Islet of Langerhans (tissue), 1 donor: ENCODE data around the gene PDLIM5.

Experiments
- FAIRE-seq: peaks from one replicate; lab custom pipeline; 2011; peaks lifted over from hg19 to GRCh38; lab: Jason Lieb, UNC

Gene PDLIM5

GRCh38 chr4:94559351-94559806, 107.6 kb downstream of the PDLIM5 start:
- FAIRE-seq: no peak

- peak; percentile 87 for FAIRE-seq
These were observed 109.7 kb downstream of the PDLIM5 start for GRCh38 chr4:94561249-94562024.

- no peak for FAIRE-seq
These were observed 110.5 kb downstream of the PDLIM5 start for GRCh38 chr4:94562285-94562684.

- no peak for FAIRE-seq
These were observed 112.5 kb downstream of the PDLIM5 start for GRCh38 chr4:94564252-94564651.

- no peak for FAIRE-seq
These were observed 114.7 kb downstream of the PDLIM5 start for GRCh38 chr4:94566420-94566819.

GRCh38 chr4:94567811-94568210, 116.1 kb downstream of the PDLIM5 start:
- FAIRE-seq: peak; percentile 30

- no peak for FAIRE-seq
These were observed 118.8 kb downstream of the PDLIM5 start for GRCh38 chr4:94570558-94570957.

GRCh38 chr4:94571298-94571697, 119.6 kb downstream of the PDLIM5 start:
- FAIRE-seq: no peak

GRCh38 chr4:94571715-94572114, 120.0 kb downstream of the PDLIM5 start:
- FAIRE-seq: no peak

GRCh38 chr4:94574050-94574449, 122.3 kb downstream of the PDLIM5 start:
- no peak for FAIRE-seq

- no peak for FAIRE-seq
These were observed 122.9 kb downstream of the PDLIM5 start for GRCh38 chr4:94574616-94575015.

GRCh38 chr4:94575652-94576051, 123.9 kb downstream of the PDLIM5 start:
- no peak for FAIRE-seq

GRCh38 chr4:94576210-94576609, 124.5 kb downstream of the PDLIM5 start:
- FAIRE-seq: no peak

- no peak for FAIRE-seq
These were observed 125.4 kb downstream of the PDLIM5 start for GRCh38 chr4:94577136-94577535.

- FAIRE-seq: peak; percentile 51
These were observed 126.5 kb downstream of the PDLIM5 start for GRCh38 chr4:94578195-94578594.

- FAIRE-seq: no peak
These were observed 130.0 kb downstream of the PDLIM5 start for GRCh38 chr4:94581766-94582165.

- FAIRE-seq: peak; percentile 73
These were observed 130.8 kb downstream of the PDLIM5 start for GRCh38 chr4:94582517-94582916.

- FAIRE-seq: peak; percentile 80
These were observed 132.3 kb downstream of the PDLIM5 start for GRCh38 chr4:94583914-94584641.

- no peak for FAIRE-seq
These were observed 137.4 kb downstream of the PDLIM5 start for GRCh38 chr4:94588896-94589693.

GRCh38 chr4:94590493-94590892, 138.8 kb downstream of the PDLIM5 start:
- FAIRE-seq: no peak

- no peak for FAIRE-seq
These were observed 139.5 kb downstream of the PDLIM5 start for GRCh38 chr4:94591289-94591688.

GRCh38 chr4:94595013-94595412, 143.3 kb downstream of the PDLIM5 start:
- no peak for FAIRE-seq
